ENCODE data around the gene C16orf78. TPM values are rescaled to one million over a fixed set of nuclear protein-coding genes. Genes with fewer than 3 reads are reported as not detected.
"Not testable (repeated sequence)": the region's sequence is repeated elsewhere in the genome, so short reads cannot be mapped to it uniquely, and the experiment has no call there.

C16orf78 gene
- total and polyA plus RNA-seq, 10 donors: not detected

- intact Hi-C loops (cut with DNase I; ENCODE audit: low total_unique reads): no loop called here
Measured at GRCh38 chr16:49355933-49356665, 17.5 kb upstream of the C16orf78 start.

GRCh38 chr16:49356728-49357488, 16.7 kb upstream of the C16orf78 start:
- H3K9me3 ChIP-seq: no peaks in the 10 kb centered on the region
- H3K27ac ChIP-seq: no peak overlapping the region
- no peaks in the 10 kb centered on the region for H3K36me3 ChIP-seq
- intact Hi-C loops (cut with DNase I; ENCODE audit: low total_unique reads): no loop called here
- no peak for TF ChIP-seq POLR2A (IDR thresholded peaks at IDR 0.05)
- peaks cover 0 to 31% (median 5%) of the 10 kb centered on the region in 6 donors for H3K4me1 ChIP-seq
- DNase-seq: no peak
- H3K27me3 ChIP-seq (replicated peaks in 1 of 7): peaks cover 0 to 30% (median 0%) of the 10 kb centered on the region in 7 donors
- WGBS, 5 donors: 59 to 66% (median 60%) methylated on average over 20 of the region's 20 CpGs
- H3K4me3 ChIP-seq: no peak overlapping the region

More at GRCh38 chr16:49355933-49356665, 17.5 kb upstream of the C16orf78 start:
- no peak for DNase-seq
- Histone ChIP-seq H3K9me3 (no peaks in the 10 kb centered on the region), H3K36me3 (no peaks in the 10 kb centered on the region), H3K4me1 (peaks cover 0 to 31% (median 5%) of the 10 kb centered on the region in 6 donors), H3K27me3 (replicated peaks in 1 of 7) (peaks cover 0 to 36% (median 0%) of the 10 kb centered on the region in 7 donors), H3K4me3 (no peak overlapping the region), H3K27ac (no peak overlapping the region)
- 78 to 87% (median 82%) methylated on average over 5 to 6 of the region's 6 CpGs for WGBS, 5 donors
- TF ChIP-seq POLR2AphosphoS5 (IDR thresholded peaks at IDR 0.05) (no peak), CTCF (IDR thresholded peaks at IDR 0.05 in 8 of 11, conservative IDR thresholded peaks at IDR 0.05 in 3 of 11) (no peak)

- intact Hi-C loops (cut with DNase I; ENCODE audit: low total_unique reads): no loop called here
- WGBS, 5 donors: 11 to 27% (median 19%) methylated on average over 4 of the region's 4 CpGs
- Histone ChIP-seq H3K27ac (no peak overlapping the region), H3K36me3 (no peaks in the 10 kb centered on the region), H3K27me3 (replicated peaks in 1 of 7) (peaks cover 0 to 24% (median 0%) of the 10 kb centered on the region in 7 donors), H3K4me3 (no peak overlapping the region), H3K9me3 (no peaks in the 10 kb centered on the region), H3K4me1 (peaks cover 0 to 12% (median 0%) of the 10 kb centered on the region in 6 donors)
- DNase-seq: no peak
- TF ChIP-seq POLR2A (IDR thresholded peaks at IDR 0.05) (no peak), POLR2AphosphoS5 (IDR thresholded peaks at IDR 0.05) (no peak), CTCF (IDR thresholded peaks at IDR 0.05 in 8 of 11, conservative IDR thresholded peaks at IDR 0.05 in 3 of 11) (no peak)
Measured at GRCh38 chr16:49359591-49359990, 14.0 kb upstream of the C16orf78 start.

GRCh38 chr16:49361731-49362130, 11.9 kb upstream of the C16orf78 start:
- H3K27me3 ChIP-seq (replicated peaks in 1 of 7): peaks cover 0 to 19% (median 0%) of the 10 kb centered on the region in 7 donors
- DNase-seq; H3K27ac ChIP-seq; H3K4me3 ChIP-seq; intact Hi-C loops (cut with DNase I; ENCODE audit: low total_unique reads); H3K36me3 ChIP-seq; H3K9me3 ChIP-seq: not testable (repeated sequence)
- WGBS, 5 donors: 72 to 77% (median 74%) methylated on average over 6 of the region's 6 CpGs
- H3K4me1 ChIP-seq: peaks cover 0 to 11% (median 0%) of the 10 kb centered on the region in 6 donors

GRCh38 chr16:49362230-49362629, 11.4 kb upstream of the C16orf78 start:
- no peak for TF ChIP-seq CTCF (IDR thresholded peaks at IDR 0.05 in 8 of 11, conservative IDR thresholded peaks at IDR 0.05 in 3 of 11)
- TF ChIP-seq POLR2A (IDR thresholded peaks at IDR 0.05): no peak
- no peak for TF ChIP-seq POLR2AphosphoS5 (IDR thresholded peaks at IDR 0.05)
- Histone ChIP-seq H3K27me3 (replicated peaks in 1 of 7) (peaks cover 0 to 14% (median 0%) of the 10 kb centered on the region in 7 donors), H3K27ac (no peak overlapping the region), H3K9me3 (no peaks in the 10 kb centered on the region), H3K4me1 (peaks cover 0 to 6% (median 0%) of the 10 kb centered on the region in 6 donors), H3K4me3 (no peak overlapping the region), H3K36me3 (no peaks in the 10 kb centered on the region)
- no peak for DNase-seq
- intact Hi-C loops (cut with DNase I; ENCODE audit: low total_unique reads): no loop called here
- WGBS, 5 donors: 73 to 91% (median 81%) methylated on average over 3 of the region's 3 CpGs

All from spleen (tissue), 11 donors.